K562 (cell line): ENCODE data around the gene CAMK2A. TPM values are rescaled to one million over a fixed set of nuclear protein-coding genes. Genes with fewer than 3 reads are reported as not detected.

Experiments used
- ATAC-seq: fragments of 200-7000 bp; cut with Tn5 transposase; 3 replicates; pipeline ENCODE4 v1.9.1; 2020; ENCODE audit warnings: moderate library complexity
- BruUV-seq: library from RNA; stranded (reverse); fragments of 400-500 nt; replicated peaks from 2 replicates; lab custom pipeline; 2021; lab: Mats Ljungman, UMichigan
- CTCF ChIA-PET: fragments of 300-600 bp; formaldehyde crosslinking; extraction: SDS; loops from one replicate; lab custom pipeline; 2021; ENCODE audit warnings: low intra/inter-chr PET ratio; lab: Yijun Ruan, JAX
- POLR2A ChIA-PET: fragments of 300-600, 350-650 bp; sonication (Branson Sonifier 250); formaldehyde crosslinking; extraction: SDS; loops from one replicate; lab custom pipeline; 2021; ENCODE audit warnings: antibody characterized with exemption, inconsistent platforms; lab: Yijun Ruan, JAX
- DNase-seq, 4 experiments: peaks; one replicate each; pipeline versions ENCODE4 v3.0.0 to v3.0.0-alpha.2; 2011 to 2018; ENCODE audit warnings: low spot score in 3 of 4, mixed read lengths in 3 of 4; ENCODE audit errors: extremely low read depth in 1 of 4
- FAIRE-seq: peaks from 2 replicates; lab custom pipeline; 2011; peaks lifted over from hg19 to GRCh38; lab: Jason Lieb, UNC
- H2AFZ ChIP-seq: 2 replicates; pipeline ENCODE4 v1.6.0; 2011; ENCODE audit warnings: low read depth, low read length, control low read depth, inconsistent platforms
- H3K27ac ChIP-seq: fragments of 200-600 bp; 3 replicates; pipeline ENCODE4 v1.8.0; 2011; ENCODE audit warnings: low read depth, mild to moderate bottlenecking, control low read depth, inconsistent platforms, low read length, moderate library complexity, mixed read lengths; ENCODE audit errors: extremely low read depth
- H3K27me3 ChIP-seq, 2 experiments: fragments of 300-600 bp in 1 of 2; 2 replicates in 1 of 2; 3 replicates in 1 of 2; pipeline versions ENCODE4 v1.6.0 to v1.8.0; 2011; ENCODE audit warnings: inconsistent platforms in 2 of 2, low read length in 2 of 2, mild to moderate bottlenecking in 1 of 2, mixed read lengths in 1 of 2, moderate library complexity in 1 of 2; ENCODE audit not compliant: control insufficient read depth in 2 of 2, insufficient read depth in 2 of 2
- H3K36me3 ChIP-seq: fragments of 300-600 bp; 3 replicates; pipeline ENCODE4 v1.8.0; 2011; ENCODE audit warnings: mild to moderate bottlenecking, low read length, inconsistent platforms; ENCODE audit not compliant: control insufficient read depth, insufficient read depth
- H3K4me1 ChIP-seq, 2 experiments: fragments of 200-600 bp in 1 of 2; replicated peaks in 1 of 2; 2 replicates in 1 of 2; 3 replicates in 1 of 2; pipeline versions ENCODE4 v1.5.1 to v1.8.0; 2011; ENCODE audit warnings: inconsistent platforms in 2 of 2, low read length in 2 of 2, mild to moderate bottlenecking in 1 of 2, mixed read lengths in 1 of 2, moderate library complexity in 1 of 2; ENCODE audit not compliant: control insufficient read depth in 2 of 2, insufficient read depth in 2 of 2
- H3K4me2 ChIP-seq: 2 replicates; pipeline ENCODE4 v1.6.1; 2011; ENCODE audit warnings: low read length, control low read depth, inconsistent platforms, mixed read lengths; ENCODE audit not compliant: insufficient read depth
- H3K4me3 ChIP-seq: fragments of 200-600 bp; sonication (generic), shearing (Covaris generic); 2 replicates; pipeline ENCODE4 v1.5.1; 2016; ENCODE audit warnings: control low read depth, inconsistent platforms
- H3K79me2 ChIP-seq: fragments of 200-600 bp; 3 replicates; pipeline ENCODE4 v1.8.0; 2011; ENCODE audit warnings: low read length, inconsistent platforms; ENCODE audit not compliant: control insufficient read depth, insufficient read depth
- H3K9ac ChIP-seq, 2 experiments: 2 replicates each; pipeline versions ENCODE4 v1.6.0 to v1.6.1; 2011; ENCODE audit warnings: low read depth in 2 of 2, low read length in 2 of 2, control low read depth in 1 of 2, inconsistent platforms in 1 of 2, mild to moderate bottlenecking in 1 of 2, mixed read lengths in 1 of 2; ENCODE audit not compliant: insufficient read depth in 1 of 2
- H3K9me1 ChIP-seq: one replicate; pipeline ENCODE4 v1.6.0; 2011; ENCODE audit warnings: inconsistent platforms, mild to moderate bottlenecking, low read length, moderate library complexity; ENCODE audit not compliant: control insufficient read depth, insufficient read depth
- H3K9me3 ChIP-seq: replicated peaks from 2 replicates; pipeline ENCODE4 v1.5.1; 2011; ENCODE audit warnings: low read depth, low read length, inconsistent platforms; ENCODE audit not compliant: control insufficient read depth, insufficient read depth
- H4K20me1 ChIP-seq: replicated peaks from 2 replicates; pipeline ENCODE4 v1.6.1; 2011; ENCODE audit warnings: low read length, inconsistent platforms, mixed read lengths; ENCODE audit not compliant: control insufficient read depth, insufficient read depth
- CREM ChIP-seq: IDR thresholded peaks from 2 replicates; pipeline ENCODE4 v1.6.1; 2014; ENCODE audit warnings: antibody characterized with exemption, low read depth
- ELF4 ChIP-seq: fragments of 450-650 bp; formaldehyde crosslinking; IDR thresholded peaks from 2 replicates; pipeline ENCODE4 v1.4.0; 2022; ENCODE audit warnings: missing genetic modification characterization
- MTA1 ChIP-seq: fragments of 450-650 bp; IDR thresholded peaks from 2 replicates; pipeline ENCODE4 v1.6.1; 2017; ENCODE audit warnings: borderline replicate concordance
- SAFB ChIP-seq: fragments of 200-400 bp; formaldehyde crosslinking; IDR thresholded peaks from 2 replicates; pipeline ENCODE4 v1.6.1; 2017; ENCODE audit warnings: low read depth, low read length, borderline replicate concordance
- ZBTB26 ChIP-seq: fragments of 450-650 bp; formaldehyde crosslinking; IDR thresholded peaks from 2 replicates; pipeline ENCODE4 v1.4.0; 2022; ENCODE audit warnings: missing genetic modification characterization
- ZBTB9 ChIP-seq: fragments of 450-650 bp; formaldehyde crosslinking; IDR thresholded peaks from 2 replicates; pipeline ENCODE4 v1.4.0; 2020; ENCODE audit warnings: mild to moderate bottlenecking, moderate library complexity
- ZNF239 ChIP-seq: fragments of 250-450 bp; sonication (Bioruptor Pico); IDR thresholded peaks from 2 replicates; pipeline ENCODE4 v1.4.0; 2020; ENCODE audit warnings: mild to moderate bottlenecking
- ZNF512 ChIP-seq: IDR thresholded peaks from 2 replicates; pipeline ENCODE4 v1.6.1; 2016; ENCODE audit warnings: missing genetic modification characterization, missing compliant biosample characterization
- ZNF586 ChIP-seq: fragments of 450-650 bp; formaldehyde crosslinking; conservative IDR thresholded peaks from 2 replicates; pipeline ENCODE4 v1.4.0; 2020; ENCODE audit warnings: mild to moderate bottlenecking, moderate library complexity
- WGBS: fragments of 100-300 bp; shearing (Covaris generic); methylation state at CpG from one replicate; pipeline ENCODE4 v1.1.6; 2016; ENCODE audit warnings: low coverage, mixed read lengths; ENCODE audit not compliant: insufficient coverage; ENCODE audit errors: missing lambda C conversion rate; 5-methylcytosine and 5-hydroxymethylcytosine counted together
- in situ Hi-C: fragments of 300-500 bp; cut with MboI; formaldehyde crosslinking; loops from 4 replicates; pipeline ENCODE4 v1.15.0; 2018; ENCODE audit warnings: inconsistent platforms, mixed read lengths
- intact Hi-C: fragments of 100-400 bp; cut with micrococcal nuclease; formaldehyde crosslinking; loops from 2 replicates; pipeline ENCODE4 v1.14.2; 2022
- polyA plus RNA-seq, 8 experiments: library from polyadenylated mRNA; depleted of rRNA in 4 of 8; stranded (reverse) in 5 of 8; unstranded in 3 of 8; fragments of >200 nt; fragmentation: Nextera tagmentation in 2 of 8; fragmentation: Illumina TruSeq in 1 of 8; extraction: Ambion mirVana in 2 of 8; extraction: Trizol in 1 of 8; gene quantifications; 2 replicates each; pipeline versions ENCODE4 v1.2.1 to v1.2.3, GENCODE V29; 2011 to 2014; ENCODE audit warnings: inconsistent platforms in 1 of 8, missing spikeins in 1 of 8
- total RNA-seq, 7 experiments: library from RNA; depleted of rRNA in 6 of 7; stranded (reverse); fragments of >200 nt in 6 of 7; fragmentation: Illumina TruSeq in 2 of 7; extraction: Trizol in 2 of 7; gene quantifications; 2 replicates each; pipeline versions ENCODE4 v1.2.1 to v1.2.3, GENCODE V29; 2011 to 2021; ENCODE audit warnings: low replicate concordance in 1 of 7

CAMK2A gene
- total and polyA plus RNA-seq, 9 of the 15 experiments (the other 6 are each of a cell fraction or from before 2014, with no cell fraction given): 0.01 to 0.18 (median 0.04) TPM; not detected in 6

- DNase-seq: no peak
- H3K9ac ChIP-seq: no peak overlapping the region
- no peaks in the 10 kb centered on the region for H3K79me2 ChIP-seq
- H2AFZ ChIP-seq: no peak overlapping the region
- H3K4me2 ChIP-seq: no peak overlapping the region
- no peaks in the 10 kb centered on the region for H3K9me1 ChIP-seq
- in situ Hi-C loops: no loop called here
- no peak for ATAC-seq
- no peak overlapping the region for H3K27ac ChIP-seq
- H3K9me3 ChIP-seq: no peaks in the 10 kb centered on the region
- H3K27me3 ChIP-seq: peaks cover 18 to 55% of the 10 kb centered on the region in 2 experiments; a peak in 4 of 5 replicates
- TF ChIP-seq CREM (no peak), ZNF239 (no peak), ZNF512 (tag) (peak; percentile 95), ELF4 (CRISPR knock-in tag) (peak; percentile 68; the same call in 1 of the 2 replicates), SAFB (no peak), MTA1 (peak; percentile 32; the same call in 1 of the 2 replicates), ZBTB9 (CRISPR knock-in tag) (no peak), ZNF586 (no peak), ZBTB26 (CRISPR knock-in tag) (0 out of 2 replicates have a peak, but pooled peaks have one; percentile 53)
- TF ChIP-seq, all 486 proteins: peak for 4
- H3K4me1 ChIP-seq: peaks cover 13 to 17% of the 10 kb centered on the region in 2 experiments
- ChIA-PET CTCF (no interaction called here), POLR2A (interaction anchor here (0.6 kb wide), 1 partner anchor 554 kb away, joined by 3 read pairs; no protein-coding TSS in a partner anchor)
- intact Hi-C loops: no loop called here
- H4K20me1 ChIP-seq: no peaks in the 10 kb centered on the region
- WGBS: 6% methylated on average over 13 of the region's 14 CpGs
- H3K36me3 ChIP-seq: no peaks in the 10 kb centered on the region
- no peak overlapping the region for H3K4me3 ChIP-seq
- no peak for FAIRE-seq
- no TSS peak for BruUV-seq
These were observed 48.0 kb downstream of the CAMK2A start for GRCh38 chr5:150241298-150242160.
